ENCODE data around the gene GNG11.
"Not testable (repeated sequence)": the region's sequence is repeated elsewhere in the genome, so short reads cannot be mapped to it uniquely, and the experiment has no call there.

GRCh38 chr7:93915888-93916287 is 5.6 kb upstream of the GNG11 start:
- not testable (repeated sequence) for TF ChIP-seq ELF4 (IDR thresholded peaks at IDR 0.05); TARDBP (IDR thresholded peaks at IDR 0.05); BHLHE40 (IDR thresholded peaks at IDR 0.05; ENCODE audit: borderline replicate concordance); FOXM1 (IDR thresholded peaks at IDR 0.05; ENCODE audit: borderline replicate concordance); SP1 (IDR thresholded peaks at IDR 0.05); ZNF384 (IDR thresholded peaks at IDR 0.05); LEF1 (IDR thresholded peaks at IDR 0.05; ENCODE audit: borderline replicate concordance); L3MBTL2 (conservative IDR thresholded peaks at IDR 0.05); SUZ12 (IDR thresholded peaks at IDR 0.05); NFRKB (IDR thresholded peaks at IDR 0.05)

Data from HEK293T (cell line).